Fibroblast of lung (primary cell): ENCODE results near the gene ELOVL5. TPM values are rescaled to one million over a fixed set of nuclear protein-coding genes. Genes with fewer than 3 reads are reported as not detected.

Experiments
- DNase-seq, 2 donors: peaks; one replicate each; pipeline versions ENCODE4 v3.0.0 to v3.0.0-alpha.2; 2010; ENCODE audit warnings: low read depth in 2 of 2
- H2AFZ ChIP-seq: 2 replicates; pipeline ENCODE4 v1.5.1; 2012; ENCODE audit warnings: low read length, control low read depth, inconsistent platforms
- H3K27ac ChIP-seq: 2 replicates; pipeline ENCODE4 v1.5.1; 2011; ENCODE audit warnings: low read length, control low read depth; ENCODE audit not compliant: insufficient read depth
- H3K27me3 ChIP-seq: 2 replicates; pipeline ENCODE4 v1.5.1; 2011; ENCODE audit warnings: mild to moderate bottlenecking, low read length; ENCODE audit not compliant: control insufficient read depth, insufficient read depth
- H3K36me3 ChIP-seq: 2 replicates; pipeline ENCODE4 v1.5.1; 2011; ENCODE audit warnings: low read length; ENCODE audit not compliant: control insufficient read depth, insufficient read depth
- H3K4me1 ChIP-seq: 2 replicates; pipeline ENCODE4 v1.5.1; 2011; ENCODE audit warnings: low read length; ENCODE audit not compliant: control insufficient read depth, insufficient read depth; ENCODE audit errors: extremely low read depth
- H3K4me2 ChIP-seq: 2 replicates; pipeline ENCODE4 v1.5.1; 2011; ENCODE audit warnings: low read length, control low read depth; ENCODE audit not compliant: insufficient read depth; ENCODE audit errors: extremely low read depth
- H3K4me3 ChIP-seq, 4 experiments: fragments of 200-600 bp in 1 of 4; sonication (generic) in 1 of 4; replicated peaks in 1 of 4; 2 replicates each; pipeline ENCODE4 v1.5.1; 2011 to 2016; ENCODE audit warnings: low read length in 4 of 4, low read depth in 3 of 4, mild to moderate bottlenecking in 3 of 4, control low read depth in 2 of 4, inconsistent platforms in 1 of 4, mixed read lengths in 1 of 4; ENCODE audit not compliant: insufficient read depth in 1 of 4; ENCODE audit errors: control extremely low read depth in 1 of 4
- H3K79me2 ChIP-seq: 2 replicates; pipeline ENCODE4 v1.5.1; 2012; ENCODE audit warnings: mild to moderate bottlenecking, low read length, inconsistent platforms; ENCODE audit not compliant: control insufficient read depth, insufficient read depth
- H3K9ac ChIP-seq: 2 replicates; pipeline ENCODE4 v1.5.1; 2011; ENCODE audit warnings: mild to moderate bottlenecking, low read length, control low read depth; ENCODE audit not compliant: insufficient read depth
- H3K9me3 ChIP-seq: 2 replicates; pipeline ENCODE4 v1.5.1; 2012; ENCODE audit warnings: low read depth, low read length; ENCODE audit not compliant: control insufficient read depth, insufficient read depth
- H4K20me1 ChIP-seq: 2 replicates; pipeline ENCODE4 v1.5.1; 2011; ENCODE audit warnings: low read length; ENCODE audit not compliant: control insufficient read depth, insufficient read depth; ENCODE audit errors: extremely low read depth
- CTCF ChIP-seq, 2 donors: IDR thresholded peaks in 1 of 2; conservative IDR thresholded peaks in 1 of 2; 1 replicate in 1 of 2; 2 replicates in 1 of 2; pipeline ENCODE4 v1.5.1; 2011 to 2012; ENCODE audit warnings: low read length in 2 of 2, control low read depth in 1 of 2, inconsistent platforms in 1 of 2, low read depth in 1 of 2, mild to moderate bottlenecking in 1 of 2
- EZH2 ChIP-seq: IDR thresholded peaks from 2 replicates; pipeline ENCODE4 v1.5.1; 2012; ENCODE audit warnings: low read length, control low read depth, mild to moderate bottlenecking; ENCODE audit errors: missing control alignments
- polyA plus RNA-seq, 2 donors: library from polyadenylated mRNA; depleted of rRNA in 1 of 2; stranded (reverse) in 1 of 2; unstranded in 1 of 2; fragments of >200 nt; gene quantifications; 2 replicates each; pipeline ENCODE4 v1.2.1, GENCODE V29; 2011 to 2012; ENCODE audit warnings: missing spikeins in 1 of 2
- total RNA-seq: library from RNA; depleted of rRNA; stranded (reverse); fragments of >200 nt; gene quantifications from 2 replicates; pipeline ENCODE4 v1.2.1, GENCODE V29; 2014

ELOVL5 gene
- total and polyA plus RNA-seq, 2 donors (not counting 1 experiment from before 2014, with no cell fraction given) = 67.7 to 96.7 TPM

DNA sequence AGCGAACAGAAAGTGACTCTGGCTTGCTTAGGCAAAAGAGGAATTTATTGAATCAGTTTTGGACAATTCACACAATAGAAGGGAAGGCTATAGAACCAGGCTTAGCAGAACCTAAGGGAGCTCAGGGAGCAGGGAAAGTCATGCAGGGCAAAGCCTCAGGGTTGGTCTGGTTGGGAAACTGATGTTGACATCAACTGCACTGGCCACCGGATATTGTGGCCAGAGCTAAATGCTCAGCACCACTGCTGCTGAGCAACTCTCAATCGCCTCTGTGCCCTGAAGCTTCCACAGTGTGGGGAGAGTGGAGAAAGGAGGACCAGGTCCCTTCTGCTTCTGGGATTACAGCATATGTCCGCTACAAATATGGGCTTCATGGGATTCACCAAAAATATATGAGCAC lies 106.8 kb downstream of the ELOVL5 start:
- Histone ChIP-seq H2AFZ (no peak overlapping the region), H3K4me1 (no peaks in the 10 kb centered on the region), H3K4me2 (no peak overlapping the region), H3K9me3 (no peaks in the 10 kb centered on the region), H3K27ac (no peak overlapping the region), H4K20me1 (no peaks in the 10 kb centered on the region), H3K27me3 (no peaks in the 10 kb centered on the region), H3K4me3 (no peak overlapping the region), H3K9ac (no peak overlapping the region), H3K36me3 (no peaks in the 10 kb centered on the region), H3K79me2 (no peaks in the 10 kb centered on the region)
- TF ChIP-seq CTCF (conservative IDR thresholded peaks at IDR 0.05 in 1 of 2, IDR thresholded peaks at IDR 0.05 in 1 of 2; ENCODE audit: low read depth in 1 of 2, low read length in 2 of 2) (no peak), EZH2 (no peak)
- DNase-seq = no peak

- H3K79me2 ChIP-seq = no peaks in the 10 kb centered on the region
- no peak overlapping the region for H3K9ac ChIP-seq
- no peak overlapping the region for H3K4me3 ChIP-seq
- H4K20me1 ChIP-seq = no peaks in the 10 kb centered on the region
- H3K27me3 ChIP-seq = no peaks in the 10 kb centered on the region
- no peaks in the 10 kb centered on the region for H3K9me3 ChIP-seq
- no peaks in the 10 kb centered on the region for H3K4me1 ChIP-seq
- no peak overlapping the region for H3K27ac ChIP-seq
- no peaks in the 10 kb centered on the region for H3K36me3 ChIP-seq
- H2AFZ ChIP-seq = no peak overlapping the region
- H3K4me2 ChIP-seq = no peak overlapping the region
- TF ChIP-seq EZH2 (no peak), CTCF (conservative IDR thresholded peaks at IDR 0.05 in 1 of 2, IDR thresholded peaks at IDR 0.05 in 1 of 2; ENCODE audit: low read depth in 1 of 2, low read length in 2 of 2) (no peak)
- no peak for DNase-seq
Observed at GRCh38 chr6:53240761-53241160, 108.0 kb downstream of the ELOVL5 start.

DNA sequence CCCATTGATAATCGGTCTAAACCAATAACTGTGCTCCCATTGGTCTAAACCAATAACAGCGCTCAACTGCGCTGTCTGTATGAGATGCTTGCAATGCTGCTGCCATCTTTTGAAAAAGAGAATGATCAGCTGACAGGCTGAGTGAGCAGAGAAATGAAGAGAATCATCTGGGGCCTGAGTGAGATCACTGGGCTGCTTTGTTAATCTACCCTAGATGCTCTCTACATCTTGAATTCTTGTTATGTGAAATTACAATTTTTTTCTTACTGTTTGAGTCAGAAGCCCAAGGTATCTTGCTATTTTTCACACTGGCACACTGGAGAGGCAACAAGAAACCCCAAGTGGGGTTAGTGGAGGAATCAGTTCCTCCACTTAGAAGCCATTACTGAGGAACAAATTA lies 108.6 kb downstream of the ELOVL5 start:
- Histone ChIP-seq H3K36me3 (no peaks in the 10 kb centered on the region), H4K20me1 (no peaks in the 10 kb centered on the region), H2AFZ (no peak overlapping the region), H3K27ac (no peak overlapping the region), H3K4me3 (no peak overlapping the region), H3K27me3 (no peaks in the 10 kb centered on the region), H3K4me2 (no peak overlapping the region), H3K4me1 (no peaks in the 10 kb centered on the region), H3K9me3 (no peaks in the 10 kb centered on the region), H3K79me2 (no peaks in the 10 kb centered on the region), H3K9ac (no peak overlapping the region)
- DNase-seq = no peak
- TF ChIP-seq EZH2 (no peak), CTCF (conservative IDR thresholded peaks at IDR 0.05 in 1 of 2, IDR thresholded peaks at IDR 0.05 in 1 of 2; ENCODE audit: low read depth in 1 of 2, low read length in 2 of 2) (no peak)
